Sigmoid colon (tissue), 7 donors: ENCODE data around the gene KRTDAP. TPM values are rescaled to one million over a fixed set of nuclear protein-coding genes. Genes with fewer than 3 reads are reported as not detected.

Experiments used
- DNase-seq: peaks from one replicate; pipeline ENCODE4 v3.0.0-alpha.2; 2019
- H3K27ac ChIP-seq, 4 donors: fragments of 200-600 bp; sonication (generic); one replicate each; pipeline ENCODE4 v1.5.1; 2016 to 2019; ENCODE audit warnings: mild to moderate bottlenecking in 1 of 4
- H3K27me3 ChIP-seq, 3 donors: fragments of 200-600 bp; sonication (generic); one replicate each; pipeline ENCODE4 v1.5.1; 2019; ENCODE audit warnings: mild to moderate bottlenecking in 1 of 3
- H3K36me3 ChIP-seq, 4 donors: fragments of 200-600 bp; sonication (generic); one replicate each; pipeline ENCODE4 v1.5.1; 2016 to 2019
- H3K4me1 ChIP-seq, 4 donors: fragments of 200-600 bp; sonication (generic); one replicate each; pipeline ENCODE4 v1.5.1; 2017 to 2019
- H3K4me3 ChIP-seq, 4 donors: fragments of 200-600 bp; sonication (generic); one replicate each; pipeline ENCODE4 v1.5.1; 2017 to 2019; ENCODE audit warnings: mild to moderate bottlenecking in 2 of 4, moderate library complexity in 1 of 4
- H3K9me3 ChIP-seq, 4 donors: fragments of 200-600 bp in 3 of 4; sonication (generic) in 3 of 4; one replicate each; pipeline versions ENCODE4 v1.5.1 to v1.6.1; 2013 to 2019
- EP300 ChIP-seq, 4 donors: sonication (generic); formaldehyde crosslinking; IDR thresholded peaks; one replicate each; pipeline ENCODE4 v1.6.1; 2017; ENCODE audit warnings: antibody characterized with exemption in 4 of 4
- POLR2A ChIP-seq, 2 donors: fragments of 450-650 bp; IDR thresholded peaks; one replicate each; pipeline ENCODE4 v1.6.1; 2016; ENCODE audit warnings: antibody characterized with exemption in 2 of 2, mild to moderate bottlenecking in 2 of 2, moderate library complexity in 2 of 2
- POLR2AphosphoS5 ChIP-seq, 4 donors: sonication (generic); formaldehyde crosslinking; IDR thresholded peaks; one replicate each; pipeline ENCODE4 v1.6.1; 2017; ENCODE audit warnings: antibody characterized with exemption in 4 of 4
- WGBS, 2 donors: extraction: QIAGEN DNeasy Blood & Tissue Kit; methylation state at CpG; one replicate each; pipeline ENCODE4 v1.1.7; 2013; 5-methylcytosine and 5-hydroxymethylcytosine counted together
- intact Hi-C: fragments of 100-400 bp; cut with DNase I; formaldehyde crosslinking; loops from one replicate; pipeline ENCODE4 v1.15.1; 2023
- polyA plus RNA-seq, 3 donors: library from polyadenylated mRNA; stranded (reverse); fragments of 200-250 nt; gene quantifications; one replicate each; pipeline ENCODE4 v1.2.3, GENCODE V29; 2013
- total RNA-seq, 4 donors: library from RNA; depleted of rRNA; stranded (reverse); fragments of >200 nt; gene quantifications; one replicate each; pipeline ENCODE4 v1.1.0, GENCODE V29; 2016
- TF ChIP-seq, protein P1 (sequence below), 4 experiments: fragments of 450-650 bp in 3 of 4; fragments of 200-600 bp in 1 of 4; IDR thresholded peaks; one replicate each; pipeline ENCODE4 v1.5.1; 2016 to 2019; ENCODE audit warnings: antibody characterized with exemption in 4 of 4, mild to moderate bottlenecking in 3 of 4, moderate library complexity in 2 of 4
- donor health status: healthy with polysubstance abuse.
- donor health status: Bipolar disorder and iron deficiency.
- donor health status: healthy.

The KRTDAP gene
- total and polyA plus RNA-seq, 7 donors: not detected

DNA sequence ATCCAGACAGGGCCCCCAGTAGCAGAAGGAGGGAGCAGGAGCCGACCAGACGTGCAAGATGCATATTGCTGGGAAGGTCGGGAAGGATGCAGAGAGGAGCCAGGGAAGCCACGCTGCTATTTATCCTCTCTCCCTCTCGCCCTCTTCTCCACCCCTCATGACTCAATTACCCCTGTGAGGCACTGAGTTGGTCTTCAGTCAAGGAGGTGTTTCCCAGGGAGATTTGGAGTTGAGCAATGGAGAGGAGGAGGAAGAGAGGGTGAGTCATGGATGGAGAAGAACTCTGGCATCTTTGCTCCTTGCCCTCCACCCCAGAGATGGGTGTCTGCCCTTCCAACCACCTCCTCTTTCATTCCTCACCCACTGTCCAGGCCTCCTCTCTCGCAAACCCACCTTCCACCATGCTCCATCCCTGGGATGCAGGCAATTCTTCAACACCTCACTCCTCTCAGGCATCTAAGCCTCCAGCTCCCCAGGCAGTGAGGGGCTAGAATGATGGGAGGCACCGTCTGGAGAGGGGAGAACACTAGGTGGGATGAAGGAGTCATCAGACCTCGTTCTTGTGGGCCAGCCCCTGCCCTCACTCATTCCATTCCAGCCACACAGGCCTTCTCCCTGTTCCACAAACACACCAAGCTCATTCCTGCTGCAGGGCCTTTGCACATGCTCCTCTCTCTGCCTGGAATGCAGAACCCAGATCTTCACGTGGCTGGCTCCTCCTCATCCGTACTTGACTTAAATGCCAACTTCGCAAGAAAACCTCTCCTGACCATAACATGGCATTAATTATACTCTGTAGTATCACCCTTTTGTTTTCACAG lies 38.2 kb upstream of the KRTDAP start, which contains the start of gene SBSN:
Gene SBSN (minus strand): TSS at position 94 of the 821 bp plus-strand sequence. CDS start 30 bp downstream, at position 64.
- no peak for DNase-seq
- H3K4me1 ChIP-seq: peaks cover 0 to under 1% (median 0%) of the 10 kb centered on the region in 4 donors
- peaks cover 5 to 91% (median 43%) of the 10 kb centered on the region in 3 donors for H3K27me3 ChIP-seq
- H3K4me3 ChIP-seq: no peak within 1 kb of the TSS
- TF ChIP-seq POLR2AphosphoS5 (IDR thresholded peaks at IDR 0.05): no peak
- no peak for TF ChIP-seq POLR2A (IDR thresholded peaks at IDR 0.05)
- TF ChIP-seq, protein P1, sequence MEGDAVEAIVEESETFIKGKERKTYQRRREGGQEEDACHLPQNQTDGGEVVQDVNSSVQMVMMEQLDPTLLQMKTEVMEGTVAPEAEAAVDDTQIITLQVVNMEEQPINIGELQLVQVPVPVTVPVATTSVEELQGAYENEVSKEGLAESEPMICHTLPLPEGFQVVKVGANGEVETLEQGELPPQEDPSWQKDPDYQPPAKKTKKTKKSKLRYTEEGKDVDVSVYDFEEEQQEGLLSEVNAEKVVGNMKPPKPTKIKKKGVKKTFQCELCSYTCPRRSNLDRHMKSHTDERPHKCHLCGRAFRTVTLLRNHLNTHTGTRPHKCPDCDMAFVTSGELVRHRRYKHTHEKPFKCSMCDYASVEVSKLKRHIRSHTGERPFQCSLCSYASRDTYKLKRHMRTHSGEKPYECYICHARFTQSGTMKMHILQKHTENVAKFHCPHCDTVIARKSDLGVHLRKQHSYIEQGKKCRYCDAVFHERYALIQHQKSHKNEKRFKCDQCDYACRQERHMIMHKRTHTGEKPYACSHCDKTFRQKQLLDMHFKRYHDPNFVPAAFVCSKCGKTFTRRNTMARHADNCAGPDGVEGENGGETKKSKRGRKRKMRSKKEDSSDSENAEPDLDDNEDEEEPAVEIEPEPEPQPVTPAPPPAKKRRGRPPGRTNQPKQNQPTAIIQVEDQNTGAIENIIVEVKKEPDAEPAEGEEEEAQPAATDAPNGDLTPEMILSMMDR (IDR thresholded peaks at IDR 0.05): no peak
- no peak for TF ChIP-seq EP300 (IDR thresholded peaks at IDR 0.05)
- H3K36me3 ChIP-seq: no peaks in the 10 kb centered on the region
- no peak within 1 kb of the TSS for H3K27ac ChIP-seq
- no peaks in the 10 kb centered on the region for H3K9me3 ChIP-seq
- intact Hi-C loops: no loop called here
- WGBS, 2 donors: 77 to 86% methylated on average over 11 of the region's 11 CpGs

DNA sequence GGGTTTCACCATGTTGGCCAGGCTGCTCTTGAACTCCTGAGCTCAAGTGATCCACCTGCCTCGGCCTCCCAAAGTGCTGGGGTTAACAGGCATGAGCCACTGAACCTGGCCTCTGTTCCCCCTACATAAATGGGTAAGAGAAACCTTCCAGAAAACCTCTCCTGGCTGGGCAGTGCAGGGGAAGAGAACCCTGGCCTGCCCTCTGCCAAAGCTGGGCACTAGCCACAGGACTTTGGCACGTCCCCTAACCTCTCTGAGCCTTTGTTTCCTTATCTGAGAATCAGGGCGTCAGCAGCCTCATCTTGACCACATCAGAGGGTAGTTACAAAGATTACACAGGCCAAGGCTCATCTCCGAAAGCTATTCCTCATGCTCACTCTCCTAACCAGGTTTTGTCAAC lies 35.6 kb upstream of the KRTDAP start:
- 72 to 82% methylated on average over 4 of the region's 4 CpGs for whole genome bisulfite sequencing, 2 donors
- Histone ChIP-seq H3K27ac (no peak overlapping the region), H3K4me3 (no peak overlapping the region), H3K9me3 (no peaks in the 10 kb centered on the region), H3K4me1 (no peaks in the 10 kb centered on the region), H3K36me3 (no peaks in the 10 kb centered on the region), H3K27me3 (peaks cover 5 to 66% (median 21%) of the 10 kb centered on the region in 3 donors)
- TF ChIP-seq, protein P1 (IDR thresholded peaks at IDR 0.05): no peak
- TF ChIP-seq POLR2AphosphoS5 (IDR thresholded peaks at IDR 0.05) (no peak), EP300 (IDR thresholded peaks at IDR 0.05) (no peak), POLR2A (IDR thresholded peaks at IDR 0.05) (no peak)
- no peak for DNase-seq
- intact Hi-C loops: no loop called here

DNA sequence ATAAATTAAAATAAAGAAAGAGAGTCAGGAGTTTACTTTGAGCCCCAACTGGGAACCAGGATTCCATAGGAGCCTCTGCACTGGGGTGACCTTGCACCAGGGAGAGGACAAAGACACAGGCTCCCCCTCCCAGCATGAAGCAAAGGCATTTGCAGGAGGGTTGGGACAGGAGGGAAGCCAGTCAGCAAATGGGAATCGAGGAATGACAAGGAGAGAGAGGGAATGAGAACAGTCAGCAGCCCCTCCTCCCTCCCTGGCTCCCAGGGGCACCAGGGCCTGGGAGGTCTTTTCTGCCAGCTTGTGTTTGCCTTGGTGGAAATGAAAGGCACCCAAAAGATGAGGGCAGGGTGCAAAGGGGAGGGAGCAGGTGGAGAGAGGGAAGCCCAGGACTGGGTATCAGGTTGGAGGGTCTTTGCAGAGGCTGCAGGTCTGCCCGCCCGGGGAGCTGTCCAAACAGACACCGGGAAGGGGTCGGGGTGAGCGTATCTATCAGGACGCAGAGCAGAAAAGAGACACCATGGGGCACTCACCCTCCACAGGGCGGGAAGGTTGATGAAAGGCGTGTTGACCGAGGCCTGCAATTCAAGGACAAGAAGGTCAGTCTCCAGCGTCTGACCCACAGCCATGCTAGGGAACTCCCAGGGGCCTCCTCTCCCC lies 34.0 kb upstream of the KRTDAP start:
- no peaks in the 10 kb centered on the region for H3K4me1 ChIP-seq
- H3K9me3 ChIP-seq: no peaks in the 10 kb centered on the region
- no peaks in the 10 kb centered on the region for H3K36me3 ChIP-seq
- WGBS, 2 donors: 62 to 78% methylated on average over 11 of the region's 11 CpGs
- H3K27ac ChIP-seq: no peak overlapping the region
- intact Hi-C loops: no loop called here
- peaks cover 2 to 51% (median 10%) of the 10 kb centered on the region in 3 donors for H3K27me3 ChIP-seq
- no peak overlapping the region for H3K4me3 ChIP-seq
- DNase-seq: no peak
- TF ChIP-seq POLR2AphosphoS5 (IDR thresholded peaks at IDR 0.05): no peak
- no peak for TF ChIP-seq EP300 (IDR thresholded peaks at IDR 0.05)
- TF ChIP-seq POLR2A (IDR thresholded peaks at IDR 0.05): no peak
- TF ChIP-seq, protein P1 (IDR thresholded peaks at IDR 0.05): no peak

DNA sequence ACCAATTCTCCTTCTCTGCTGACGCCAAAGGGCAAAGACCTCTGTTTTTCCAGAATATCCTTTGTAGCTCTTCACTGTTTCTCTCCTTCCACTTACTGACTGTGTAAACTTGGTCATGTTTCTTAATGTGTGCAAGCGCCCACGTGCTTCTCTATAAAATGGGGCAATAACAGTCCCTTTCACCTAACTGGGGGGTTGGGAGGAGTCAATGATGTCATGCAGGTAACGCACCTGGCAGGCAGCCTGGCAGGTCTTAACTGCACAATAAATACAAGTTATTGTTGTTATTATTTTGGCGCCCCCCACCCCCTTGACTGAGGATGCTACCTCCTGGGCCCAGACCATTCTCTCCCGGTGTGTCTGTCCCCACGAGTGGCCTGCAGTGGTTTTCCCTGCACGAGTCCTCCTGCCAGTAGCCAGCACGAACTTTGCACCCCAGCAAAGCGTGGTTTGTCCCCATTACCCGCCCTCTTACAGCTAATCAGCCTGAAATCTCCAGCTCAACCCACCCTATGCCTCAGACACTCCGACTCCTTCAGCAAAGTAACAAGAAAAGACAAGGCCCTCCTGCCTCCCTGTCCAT lies 32.6 kb upstream of the KRTDAP start:
- Histone ChIP-seq H3K9me3 (no peaks in the 10 kb centered on the region), H3K4me3 (no peak overlapping the region), H3K4me1 (no peaks in the 10 kb centered on the region), H3K27ac (no peak overlapping the region), H3K36me3 (no peaks in the 10 kb centered on the region), H3K27me3 (peaks cover under 1 to 36% (median 2%) of the 10 kb centered on the region in 3 donors)
- DNase-seq: no peak
- TF ChIP-seq, protein P1 (IDR thresholded peaks at IDR 0.05): no peak
- no peak for TF ChIP-seq POLR2A (IDR thresholded peaks at IDR 0.05)
- intact Hi-C loops: no loop called here
- 22 to 67% methylated on average over 12 of the region's 12 CpGs for WGBS, 2 donors
